HG02938 (cell line): Measurements from ENCODE around the gene STUM.

ENCODE experiments used
- ATAC-seq: cut with Tn5 transposase; IDR thresholded peaks from one replicate; pipeline ENCODE4 v1.9.1; 2021; ENCODE audit warnings: mild to moderate bottlenecking, moderate library complexity; ENCODE audit not compliant: unreplicated experiment

The STUM gene

GRCh38 chr1:226558036-226558650 is 9.6 kb downstream of the STUM start:
- no peak for ATAC-seq

GRCh38 chr1:226560243-226560642 is 11.7 kb downstream of the STUM start:
- no peak for ATAC-seq

- ATAC-seq, result no peak
These were observed 14.4 kb downstream of the STUM start for GRCh38 chr1:226562989-226563388.

GRCh38 chr1:226563666-226564065 is 15.1 kb downstream of the STUM start:
- ATAC-seq, result no peak

- ATAC-seq, result no peak
These were observed 16.9 kb downstream of the STUM start for GRCh38 chr1:226565476-226565875.

- ATAC-seq, result no peak
These were observed 17.7 kb downstream of the STUM start for GRCh38 chr1:226566234-226566633.

GRCh38 chr1:226566760-226567159 is 18.2 kb downstream of the STUM start:
- no peak for ATAC-seq

- ATAC-seq, result no peak
These were observed 19.7 kb downstream of the STUM start for GRCh38 chr1:226568077-226568831.

GRCh38 chr1:226568975-226569741 is 20.6 kb downstream of the STUM start:
- ATAC-seq, result no peak

GRCh38 chr1:226569879-226570547 is 21.4 kb downstream of the STUM start:
- no peak for ATAC-seq

- ATAC-seq, result no peak
These were observed 23.3 kb downstream of the STUM start for GRCh38 chr1:226571893-226572292.

- no peak for ATAC-seq
These were observed 23.8 kb downstream of the STUM start for GRCh38 chr1:226572325-226572726.

- ATAC-seq, result no peak
These were observed 25.5 kb downstream of the STUM start for GRCh38 chr1:226574044-226574443.

GRCh38 chr1:226574591-226575435 is 26.2 kb downstream of the STUM start:
- ATAC-seq, result no peak

GRCh38 chr1:226575436-226575720 is 26.8 kb downstream of the STUM start:
- no peak for ATAC-seq

GRCh38 chr1:226575739-226576378 is 27.3 kb downstream of the STUM start:
- ATAC-seq, result no peak

GRCh38 chr1:226576601-226577000 is 28.0 kb downstream of the STUM start:
- no peak for ATAC-seq

- no peak for ATAC-seq
These were observed 29.0 kb downstream of the STUM start for GRCh38 chr1:226577401-226578180.

- ATAC-seq, result no peak
These were observed 30.5 kb downstream of the STUM start for GRCh38 chr1:226578946-226579578.
